GM04504 (cell line): Measurements from ENCODE around the gene LARGE1.
A peak's percentile ranks its signal among the peaks of the same experiment; 100 is the strongest.

Experiments
- DNase-seq: peaks from one replicate; pipeline ENCODE4 v3.0.0-alpha.2; 2012; ENCODE audit warnings: low read depth

Gene LARGE1

DNA sequence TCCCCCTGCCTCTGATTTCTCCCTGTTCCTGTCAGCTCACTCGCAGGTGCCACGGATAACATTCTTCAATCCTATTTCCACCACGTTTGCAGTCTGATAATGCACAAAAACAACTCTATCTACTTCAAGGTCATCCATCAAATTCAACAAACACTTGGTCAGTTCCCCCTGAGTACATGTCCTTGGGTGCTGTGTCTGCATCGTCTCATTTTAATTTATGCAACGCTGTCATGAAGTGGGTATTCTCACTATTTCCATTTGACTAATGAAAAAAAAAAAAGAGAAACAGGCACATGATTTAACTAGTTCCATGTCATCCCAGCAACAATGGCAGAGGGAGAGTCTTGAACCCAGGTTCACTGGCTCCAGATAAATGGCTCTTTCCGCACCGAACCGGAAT, 262.6 kb downstream of the LARGE1 start:
- DNase-seq: no peak

DNA sequence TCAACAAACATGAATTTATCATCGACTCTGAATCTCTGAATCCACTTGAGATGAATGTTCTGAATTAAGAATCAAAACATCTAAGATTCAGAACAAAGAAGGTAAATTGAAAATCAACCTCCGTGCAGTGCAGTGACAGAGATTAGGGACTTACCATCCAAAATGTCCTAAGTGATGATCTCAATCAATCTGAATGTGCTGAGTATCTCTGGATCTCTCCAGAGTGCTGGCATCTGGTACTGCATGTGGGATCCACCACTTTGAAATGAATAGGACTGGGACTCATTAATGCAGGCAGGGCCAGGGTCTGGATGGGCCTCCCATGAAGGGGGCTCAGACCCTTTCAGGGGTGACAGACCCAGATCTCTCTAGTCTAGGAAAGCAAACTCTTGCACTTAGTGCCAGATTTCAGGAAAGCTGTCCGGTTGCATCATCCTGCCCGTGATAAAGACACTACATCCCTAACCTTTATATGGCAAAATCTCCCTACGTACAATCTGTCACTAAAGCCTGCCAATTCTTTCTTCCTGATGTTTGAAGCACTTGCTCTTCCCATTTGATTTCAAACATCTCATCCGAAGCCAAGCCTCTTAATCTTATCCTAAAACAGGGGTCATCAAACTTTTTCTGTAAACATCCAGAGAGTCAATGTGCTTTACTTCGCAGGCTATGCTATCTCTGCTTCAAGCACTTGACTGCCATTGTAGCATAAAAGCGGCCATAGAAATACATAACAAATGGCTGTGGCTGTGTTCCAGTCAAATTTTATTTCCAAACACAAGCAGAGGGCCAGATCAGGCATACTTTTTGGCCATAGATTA, 263.3 kb downstream of the LARGE1 start:
- DNase-seq: no peak

DNA sequence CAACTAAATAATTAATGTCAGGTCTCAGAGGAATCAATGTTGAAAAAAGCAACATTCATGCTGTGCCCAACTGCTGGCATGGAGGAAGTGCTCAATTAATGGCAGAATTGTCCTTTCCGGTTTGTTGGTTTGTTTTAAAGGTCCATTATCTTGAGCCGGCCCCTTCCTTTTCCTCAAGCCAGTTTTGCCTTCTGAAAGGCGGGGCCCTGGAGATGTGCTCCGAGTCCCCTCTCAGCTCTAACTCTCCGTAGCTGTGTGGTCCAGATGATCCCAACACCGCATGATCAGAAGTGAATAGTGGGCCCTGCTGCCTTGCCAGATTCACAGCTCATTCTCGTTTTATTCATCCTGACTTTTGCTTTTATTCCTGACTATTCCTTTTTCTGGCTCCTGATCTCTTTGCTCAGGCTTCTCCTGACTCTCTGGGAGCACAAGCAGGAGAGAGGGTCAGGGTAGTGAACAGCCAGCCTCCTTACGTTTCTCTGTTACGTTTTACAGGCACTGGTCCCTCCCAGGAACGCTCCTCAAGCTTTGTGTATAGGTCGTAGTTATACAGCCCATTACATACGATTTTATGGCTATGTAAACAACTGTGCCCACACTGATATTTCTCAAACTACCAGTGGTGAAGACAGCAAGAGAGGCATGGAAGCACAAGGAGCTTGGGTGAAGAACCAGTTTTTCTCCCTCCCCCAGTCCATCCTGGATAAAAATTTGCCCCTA, 265.9 kb downstream of the LARGE1 start:
- no peak for DNase-seq

DNA sequence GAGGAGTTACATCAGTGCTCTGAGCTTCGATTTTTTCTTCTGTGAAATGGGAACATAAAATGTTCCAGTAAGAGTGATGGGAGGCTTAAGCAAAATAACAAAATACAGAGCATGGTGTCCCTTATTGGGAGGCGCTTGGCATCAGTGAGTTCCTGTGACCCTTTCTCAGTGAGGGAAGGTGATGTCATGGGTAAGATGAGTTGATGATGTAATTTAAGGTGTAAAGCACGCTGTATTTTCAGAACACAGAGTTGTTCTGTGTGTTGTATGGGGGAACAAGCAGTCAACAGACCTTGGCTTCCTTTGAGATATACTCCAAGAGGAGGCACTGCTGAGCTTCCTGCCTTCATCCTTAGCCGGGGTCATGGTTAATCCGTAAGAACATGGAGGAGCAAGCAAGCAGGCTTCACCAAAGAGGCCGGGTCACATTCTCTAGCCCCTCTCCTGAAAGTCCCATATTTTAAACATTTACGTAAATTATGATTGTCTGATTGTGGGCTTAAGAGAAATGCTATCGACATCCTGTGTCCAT, 266.7 kb downstream of the LARGE1 start:
- DNase-seq: no peak

DNA sequence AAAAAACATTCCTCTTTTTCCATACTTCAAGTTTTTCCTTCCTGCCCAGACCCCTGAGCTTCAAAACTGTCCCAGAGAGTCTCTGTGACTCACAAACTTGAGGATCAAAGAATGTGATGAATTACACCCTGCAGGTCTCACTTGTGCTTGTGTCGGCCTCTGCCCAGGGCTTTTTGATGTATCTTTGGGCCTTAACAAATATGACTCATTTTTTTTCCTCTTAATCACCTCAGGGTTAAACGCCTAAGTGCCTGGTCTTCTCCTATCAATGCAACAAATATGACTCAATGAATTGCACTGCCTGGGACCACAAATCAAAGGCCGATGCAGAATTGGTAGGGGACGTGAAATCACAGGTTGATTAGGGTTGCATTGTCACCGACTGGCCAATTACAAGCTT, 267.7 kb downstream of the LARGE1 start:
- no peak for DNase-seq

DNA sequence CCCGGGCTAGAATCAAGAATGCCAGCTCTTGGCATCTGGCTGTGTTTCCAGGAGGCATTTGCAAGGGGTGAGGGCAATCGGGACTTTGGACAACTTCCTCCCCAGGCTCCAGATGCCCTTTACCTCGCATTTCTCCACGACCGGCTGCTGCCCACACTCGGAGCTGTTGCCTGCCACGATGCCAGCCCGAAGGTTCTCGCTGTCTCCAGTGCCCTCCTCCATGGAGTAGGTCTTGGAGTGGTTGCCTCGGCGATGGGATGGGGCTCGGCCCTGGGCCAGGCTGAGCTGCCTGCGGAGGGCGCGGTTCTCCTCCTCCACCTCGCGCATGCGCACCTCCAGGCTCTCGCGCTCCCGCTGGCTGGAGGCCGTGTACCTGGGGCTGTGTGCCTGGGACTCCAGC, 270.0 kb downstream of the LARGE1 start:
- DNase-seq: no peak

DNA sequence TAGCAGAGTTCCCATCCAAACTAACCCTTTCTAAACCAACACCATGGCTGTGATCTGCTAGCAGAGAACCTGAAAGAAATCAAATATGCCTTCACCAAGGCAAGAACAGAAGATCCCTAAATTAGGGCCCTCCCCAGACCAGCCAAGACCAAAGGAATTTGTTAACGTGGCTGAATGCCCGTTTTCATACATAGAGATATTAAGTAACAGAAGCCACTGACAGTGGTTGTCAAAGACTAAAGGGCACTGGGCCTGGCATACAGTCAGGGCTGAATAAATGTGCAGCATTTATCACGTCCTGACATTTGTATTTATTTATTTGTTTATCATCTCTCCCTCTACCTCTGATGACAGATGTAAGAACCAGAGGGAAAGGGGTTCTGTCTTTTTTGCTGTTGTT, 271.8 kb downstream of the LARGE1 start:
- no peak for DNase-seq

DNA sequence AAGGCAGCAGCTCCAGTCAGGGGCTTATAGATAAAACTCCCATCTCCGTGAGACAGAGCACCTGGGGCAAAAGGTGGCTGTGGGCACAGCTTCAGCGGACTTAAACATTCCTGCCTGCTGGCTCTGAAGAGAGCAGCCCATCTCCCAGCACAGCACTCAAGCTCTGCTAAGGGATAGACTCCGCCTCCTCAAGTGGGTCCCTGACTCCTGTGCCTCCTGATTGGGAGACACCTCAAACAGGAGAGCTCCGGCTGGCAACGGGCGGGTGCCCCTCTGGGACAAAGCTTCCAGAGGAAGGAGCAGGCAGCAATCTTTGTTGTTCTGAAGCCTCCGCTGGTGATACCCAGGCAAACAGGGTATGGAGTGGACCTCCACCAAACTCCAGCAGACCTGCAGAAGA, 279.4 kb downstream of the LARGE1 start:
- DNase-seq: no peak

DNA sequence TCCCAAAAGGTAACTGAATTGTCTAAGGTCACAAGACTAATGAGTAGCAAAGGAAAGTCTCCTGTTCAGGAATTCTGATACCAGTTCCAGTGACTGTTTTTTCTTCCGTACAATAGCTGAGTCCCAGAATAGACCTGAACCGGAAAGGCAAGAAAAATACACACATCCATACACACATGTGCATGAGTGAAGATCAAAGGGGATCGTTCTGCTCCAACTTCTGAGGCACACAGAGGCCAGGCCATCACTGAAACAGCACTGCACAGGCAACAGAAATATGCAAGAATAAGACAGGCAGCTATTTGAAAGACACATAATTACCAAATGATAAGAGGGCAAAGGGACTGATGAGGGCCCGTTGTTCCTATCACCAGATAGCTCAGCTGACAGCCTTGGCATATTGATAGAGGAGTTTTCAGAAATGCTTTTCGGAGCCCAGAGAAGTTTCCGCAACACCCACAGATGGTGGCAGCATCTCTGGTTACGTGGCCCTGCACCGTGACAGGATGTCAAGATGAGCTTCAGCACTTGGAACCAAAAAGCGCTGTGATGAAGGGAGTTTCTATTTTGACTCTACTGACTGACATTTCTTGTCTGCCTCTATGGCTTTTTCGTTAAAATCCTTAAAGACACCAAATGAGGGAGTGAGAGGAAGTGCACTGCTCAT, 280.6 kb downstream of the LARGE1 start:
- DNase-seq: no peak

DNA sequence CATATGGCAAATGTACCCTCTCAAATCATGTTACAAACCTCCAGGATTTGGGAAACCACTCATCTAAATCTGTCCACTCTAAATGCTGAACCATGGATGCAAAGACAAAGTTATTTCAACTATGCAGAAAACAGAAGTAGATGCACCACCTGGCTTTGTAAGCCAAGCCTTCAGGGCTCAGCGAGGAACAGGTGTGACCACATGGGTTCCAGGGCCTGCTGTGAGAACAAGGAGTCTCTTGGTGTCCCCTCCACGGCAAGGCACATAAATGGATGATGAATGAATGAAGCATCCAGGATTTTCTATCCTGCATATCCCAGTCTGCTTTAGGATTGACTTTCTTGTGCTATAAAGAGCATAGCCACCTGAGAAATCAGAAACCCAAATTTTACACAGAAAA, 284.5 kb downstream of the LARGE1 start:
- no peak for DNase-seq

DNA sequence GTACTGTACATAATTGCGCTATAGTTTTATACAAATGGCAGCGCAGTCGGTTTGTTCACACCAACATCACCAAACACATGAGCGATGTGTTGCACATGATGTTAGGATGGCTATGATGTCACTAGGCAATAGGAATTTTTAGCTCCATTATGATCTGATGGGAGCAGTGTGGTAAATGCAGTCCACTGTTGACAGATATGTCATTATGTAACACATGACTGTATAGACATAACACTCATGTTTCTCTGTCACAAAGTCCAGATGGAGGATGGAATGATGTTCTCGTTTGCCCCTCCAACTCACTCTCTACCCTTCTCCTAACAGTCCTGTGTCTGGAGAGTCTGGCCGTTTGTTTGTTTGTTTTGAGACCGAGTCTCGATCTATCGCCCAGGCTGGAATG, 288.5 kb downstream of the LARGE1 start:
- DNase-seq: no peak

DNA sequence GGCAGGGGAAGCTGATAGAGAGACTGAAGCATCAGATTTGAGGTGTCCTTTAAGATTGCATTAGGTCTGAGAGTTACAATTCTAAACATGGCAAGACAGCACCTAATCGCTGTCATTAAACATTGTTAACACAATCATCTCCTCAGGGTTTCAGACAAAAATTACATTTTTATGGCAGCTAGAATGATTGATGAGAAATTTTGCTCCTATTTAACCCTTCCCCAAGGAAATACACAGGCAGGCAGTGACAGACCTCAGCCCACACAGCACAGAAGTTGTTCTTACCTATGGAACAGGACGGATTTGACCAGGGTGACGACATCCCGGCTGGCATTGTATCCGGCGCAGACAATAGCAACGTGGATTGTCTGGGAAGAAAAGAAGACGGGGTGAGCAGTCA, 294.3 kb downstream of the LARGE1 start:
- no peak for DNase-seq

DNA sequence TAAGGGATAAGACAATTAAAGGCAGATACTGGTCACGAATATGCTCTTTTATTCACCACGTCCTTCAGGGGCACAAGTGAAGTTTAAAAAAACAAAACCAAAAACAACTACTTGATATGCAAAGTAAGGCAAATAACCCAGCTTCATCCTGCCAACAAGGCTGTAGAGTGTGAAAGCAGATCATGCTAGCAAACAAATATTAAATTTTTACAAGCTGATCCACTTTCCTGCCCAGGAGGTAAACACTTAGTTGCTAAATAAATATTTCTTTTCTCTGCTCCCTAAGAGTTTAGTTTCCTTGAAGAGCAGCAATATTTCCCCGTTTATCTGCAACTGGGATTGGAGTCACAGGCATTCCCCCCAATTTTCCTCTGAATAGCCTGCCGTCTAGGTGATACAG, 300.2 kb downstream of the LARGE1 start:
- no peak for DNase-seq

DNA sequence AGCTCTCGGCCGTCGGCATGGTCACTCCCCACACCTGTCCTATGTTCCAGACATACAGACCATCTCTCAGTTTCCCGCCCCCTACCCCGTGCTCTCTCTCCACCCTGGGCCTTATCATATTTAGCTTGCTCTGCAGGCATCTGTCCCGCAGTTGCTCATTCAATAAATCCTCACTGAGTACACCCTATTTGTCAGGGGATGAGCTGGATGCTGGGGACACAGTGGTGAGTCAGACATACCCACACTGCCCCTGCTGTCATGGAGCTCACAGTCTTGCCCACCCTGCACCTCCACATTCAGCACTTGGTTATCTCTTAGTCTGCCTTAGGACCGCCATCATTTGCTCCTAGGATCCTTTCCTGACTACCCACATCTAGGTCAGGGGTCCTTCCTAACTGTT, 313.8 kb downstream of the LARGE1 start:
- no peak for DNase-seq

DNA sequence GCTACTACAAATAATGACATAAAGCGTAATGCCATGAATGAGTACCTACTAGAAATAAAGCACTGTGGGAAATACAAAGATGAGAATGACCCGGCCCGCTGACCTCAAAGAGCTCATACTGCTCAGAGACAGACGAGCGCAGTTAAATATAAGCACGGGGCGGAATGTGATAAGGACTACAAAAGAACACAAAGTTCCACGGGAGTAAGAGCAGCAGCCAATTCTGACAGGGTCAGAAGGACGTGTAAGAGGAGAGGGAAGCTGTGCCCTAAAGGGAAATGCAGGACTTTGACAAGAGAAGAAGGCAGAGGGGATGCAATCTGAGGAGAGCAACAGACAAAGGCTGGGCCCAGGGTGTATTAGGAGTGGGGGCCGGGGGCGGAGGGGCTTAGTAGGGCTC, 314.6 kb downstream of the LARGE1 start:
- no peak for DNase-seq

DNA sequence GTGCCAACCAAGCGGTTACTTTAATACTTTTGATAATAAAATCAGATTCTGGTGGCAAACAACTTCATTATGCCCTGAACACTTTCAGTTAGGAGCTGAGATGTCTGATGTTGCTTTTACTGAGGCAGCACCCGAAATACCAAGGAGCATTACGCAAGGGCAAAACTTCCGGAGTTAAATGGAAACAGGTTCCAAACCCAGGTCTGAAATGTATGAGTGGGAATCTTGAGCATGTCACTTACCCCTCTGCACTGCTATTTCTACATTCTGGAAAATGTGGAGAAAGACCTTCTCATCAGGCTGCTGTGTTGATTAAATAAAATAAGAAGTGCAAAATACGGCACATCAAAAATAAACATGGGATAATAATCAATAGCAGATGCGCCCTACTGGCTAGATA, 315.1 kb downstream of the LARGE1 start:
- peak; percentile 30 for DNase-seq

DNA sequence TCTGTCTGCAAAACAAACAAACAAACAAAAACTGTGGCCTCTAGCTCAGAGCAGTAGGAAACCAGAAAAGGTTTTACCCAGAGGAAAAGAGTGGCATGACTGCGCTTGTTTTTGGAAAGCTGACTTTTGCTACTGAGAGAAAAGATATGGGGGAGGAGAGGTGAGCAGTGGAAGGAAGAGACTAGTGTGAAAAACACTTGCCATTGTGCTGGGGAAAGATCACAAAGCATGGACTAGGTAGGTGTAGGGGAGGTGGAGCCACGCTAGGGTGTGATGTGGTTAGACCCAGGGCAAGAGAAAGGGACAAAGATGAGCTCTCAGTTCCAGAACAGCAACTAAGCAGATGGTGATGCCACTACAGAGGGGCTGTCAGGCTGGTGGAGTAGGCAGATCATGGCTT, 319.2 kb downstream of the LARGE1 start:
- no peak for DNase-seq

DNA sequence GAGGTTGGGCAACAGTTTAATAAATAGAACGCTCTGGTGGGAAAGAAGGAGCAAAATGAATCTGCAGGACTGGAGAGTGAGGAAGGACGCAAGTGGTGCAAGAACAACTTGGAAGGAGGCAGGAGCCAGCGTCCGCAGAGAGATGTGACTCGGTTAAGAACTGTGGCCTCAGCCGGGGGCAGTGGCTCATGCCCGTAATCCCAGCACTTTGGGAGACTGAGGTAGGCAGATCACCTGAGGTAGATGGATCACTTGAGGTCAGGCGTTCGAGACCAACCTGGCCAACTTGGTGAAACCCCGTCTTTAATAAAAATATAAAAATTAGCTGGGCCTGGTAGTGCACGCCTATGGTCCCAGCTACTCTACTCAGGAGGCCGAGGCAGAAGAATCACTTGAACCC, 319.7 kb downstream of the LARGE1 start:
- no peak for DNase-seq

DNA sequence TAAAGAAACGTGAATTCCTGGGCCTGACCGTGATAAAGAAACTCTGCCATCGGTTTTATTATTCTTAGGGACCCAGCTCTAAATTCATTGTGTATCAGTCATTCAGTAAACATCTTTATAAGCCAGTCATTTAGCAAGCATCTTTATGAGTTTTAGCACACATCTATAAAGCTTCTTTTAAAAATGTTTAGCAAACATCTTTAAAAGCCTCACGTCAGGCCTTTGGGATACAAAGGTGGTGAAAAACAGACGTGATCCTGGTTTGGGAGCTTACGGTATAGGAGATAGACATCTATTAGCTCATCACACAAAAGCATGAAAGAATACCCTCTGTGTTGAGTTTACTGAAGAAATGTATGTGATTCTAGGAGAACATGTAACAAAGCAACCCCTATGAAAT, 320.2 kb downstream of the LARGE1 start:
- DNase-seq: no peak

DNA sequence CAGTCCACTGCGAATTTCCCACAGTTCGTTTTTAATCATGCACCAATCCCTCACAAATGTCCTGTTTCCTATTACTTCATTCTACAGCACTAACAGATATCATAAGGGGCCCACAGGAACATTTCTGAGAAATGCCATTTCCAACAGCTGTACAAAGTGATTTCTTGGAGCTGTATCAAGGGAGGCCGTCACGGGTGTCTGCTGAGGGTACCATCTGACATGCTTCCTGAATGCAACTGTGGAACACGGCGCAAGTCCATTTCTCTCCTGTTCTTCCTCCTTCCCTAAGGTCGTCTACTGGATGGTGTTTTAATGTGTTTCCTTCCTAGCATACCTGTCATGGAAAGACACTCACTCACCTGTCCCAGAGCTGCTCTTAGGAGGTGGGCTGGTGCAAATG, 320.7 kb downstream of the LARGE1 start:
- DNase-seq: no peak

DNA sequence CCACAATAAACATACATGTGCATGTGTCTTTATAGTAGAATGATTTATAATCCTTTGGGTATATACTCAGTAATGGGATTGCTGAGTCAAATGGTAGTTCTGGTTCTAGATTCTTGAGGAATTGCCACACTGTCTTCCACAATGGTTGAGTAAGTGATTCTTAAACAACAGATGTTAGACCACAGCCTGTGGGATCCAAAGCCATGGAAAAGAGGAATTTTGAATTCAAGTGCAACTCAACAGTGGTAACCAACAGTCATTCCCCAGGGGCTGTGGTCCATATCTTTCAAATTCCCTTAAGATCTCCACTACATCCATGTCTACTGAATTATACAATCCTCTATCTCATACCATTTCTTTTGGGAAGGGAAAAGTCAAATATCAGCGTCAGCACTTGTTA, 321.5 kb downstream of the LARGE1 start:
- no peak for DNase-seq

DNA sequence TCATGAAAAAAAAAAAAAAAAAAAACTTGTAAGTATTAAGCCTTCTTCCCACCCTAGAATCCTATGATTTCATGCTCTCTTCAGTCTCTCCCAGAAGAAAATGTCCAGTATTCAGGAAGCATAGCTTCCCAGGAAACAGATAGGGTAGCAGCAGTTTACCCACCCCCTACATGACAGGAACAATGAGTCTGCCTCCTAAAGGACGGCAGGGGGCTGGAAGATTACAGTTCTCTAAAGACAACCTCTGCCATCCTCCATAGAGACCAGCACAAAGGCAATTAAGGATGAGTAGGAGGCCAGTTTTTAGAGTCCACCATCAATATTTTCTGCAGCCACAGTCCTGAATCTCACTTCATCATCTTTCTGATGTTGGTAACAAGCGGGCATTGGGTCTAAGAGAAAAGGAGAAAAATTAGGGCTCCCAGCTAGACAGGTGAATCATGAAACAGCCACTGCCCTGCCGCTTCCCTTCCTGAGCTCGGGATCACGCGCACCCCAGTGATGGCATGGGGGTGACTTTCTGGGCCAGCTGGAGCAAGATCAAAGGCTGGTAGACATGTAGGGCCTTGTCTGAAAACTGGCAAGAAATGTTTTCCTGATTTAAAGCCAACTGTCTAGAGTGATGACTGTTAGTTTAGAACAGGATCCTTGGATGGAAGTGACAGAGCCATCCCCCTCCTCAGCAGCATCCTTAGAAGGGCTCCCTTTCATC, 322.8 kb downstream of the LARGE1 start:
- DNase-seq: no peak
